HG03159 (cell line): Measurements from ENCODE around the gene DEFB115.
"Not testable (repeated sequence)": the region's sequence is repeated elsewhere in the genome, so short reads cannot be mapped to it uniquely, and the experiment has no call there.

Experiments
- ATAC-seq: cut with Tn5 transposase; IDR thresholded peaks from one replicate; pipeline ENCODE4 v1.9.1; 2021; ENCODE audit warnings: mild to moderate bottlenecking, moderate library complexity; ENCODE audit not compliant: unreplicated experiment

The DEFB115 gene, protein sequence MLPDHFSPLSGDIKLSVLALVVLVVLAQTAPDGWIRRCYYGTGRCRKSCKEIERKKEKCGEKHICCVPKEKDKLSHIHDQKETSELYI

DNA sequence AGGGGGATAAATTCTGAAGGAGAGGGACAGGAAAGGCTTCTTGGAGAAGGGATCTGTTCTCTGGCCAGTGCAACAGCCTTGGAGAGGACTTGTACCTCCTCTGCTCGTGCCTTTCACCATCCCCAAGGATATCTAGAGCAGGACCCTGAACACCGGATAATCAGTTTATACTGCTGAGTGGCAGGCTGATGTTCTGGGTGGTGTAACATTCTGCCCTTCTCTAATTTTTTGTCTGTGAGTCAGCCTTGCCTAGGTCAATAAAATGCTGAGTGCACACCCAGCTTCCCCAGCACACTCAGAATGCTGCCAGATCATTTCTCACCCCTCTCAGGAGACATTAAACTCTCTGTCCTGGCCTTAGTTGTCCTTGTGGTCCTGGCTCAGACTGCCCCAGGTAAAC is at the start of gene DEFB115:
TSS of gene DEFB115 (plus strand) at position 301 of the 400 bp plus-strand sequence. CDS start at position 301, 0 bp downstream.
- ATAC-seq: no peak

DNA sequence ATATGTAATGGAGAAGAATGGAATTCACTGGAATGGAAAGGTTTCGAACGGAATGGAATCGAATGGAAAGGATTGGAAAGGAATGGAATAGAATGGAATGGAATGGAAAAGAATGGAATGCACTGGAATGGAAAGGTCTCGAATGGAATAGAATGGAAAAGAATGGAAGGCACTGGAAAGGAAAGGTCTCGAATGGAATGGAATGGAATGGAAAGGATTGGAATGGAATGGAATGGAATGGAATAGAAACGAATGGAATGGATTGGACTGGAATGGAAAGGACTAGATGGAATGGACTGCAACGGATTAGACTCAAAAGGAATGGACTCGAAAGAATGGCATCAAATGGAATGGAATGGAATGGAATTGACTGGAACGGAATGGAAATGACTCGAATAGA is 20.5 kb upstream of the DEFB115 start:
- ATAC-seq: no peak

DNA sequence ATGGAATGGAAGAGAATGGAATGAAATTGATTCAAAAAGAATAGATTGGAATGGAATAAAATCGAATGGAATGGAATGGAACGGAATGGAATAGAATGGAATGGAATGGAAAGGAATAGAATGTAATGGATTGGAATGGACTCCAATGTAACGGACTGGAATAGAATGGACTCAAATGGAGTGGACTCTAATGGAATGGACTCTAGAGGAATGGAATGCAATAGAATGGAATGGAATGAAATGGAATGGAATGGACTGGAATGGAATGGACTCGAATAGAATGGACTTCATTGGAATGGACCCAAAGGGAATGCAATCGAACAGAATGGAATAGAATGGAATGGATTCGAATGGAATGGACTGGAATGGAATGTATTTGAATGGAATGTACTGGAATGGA is 19.7 kb upstream of the DEFB115 start:
- no peak for ATAC-seq

DNA sequence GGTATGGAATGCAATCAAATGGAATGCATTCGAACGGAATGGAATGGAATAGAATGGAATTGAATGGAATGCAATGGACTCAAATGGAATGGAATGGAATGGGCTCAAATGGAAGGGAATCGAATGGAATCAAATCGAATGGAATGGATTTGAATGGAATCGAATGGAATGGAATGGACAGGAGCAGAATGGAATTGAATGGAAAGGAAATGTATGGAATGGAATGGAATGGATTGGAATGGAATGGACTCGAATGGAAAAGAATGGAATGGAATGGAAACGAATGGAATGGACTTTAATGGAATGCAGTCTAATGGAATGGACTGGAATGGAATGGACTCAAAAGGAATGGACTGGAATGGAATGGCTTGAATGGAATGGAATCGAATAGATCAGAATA is 18.3 kb upstream of the DEFB115 start:
- no peak for ATAC-seq

DNA sequence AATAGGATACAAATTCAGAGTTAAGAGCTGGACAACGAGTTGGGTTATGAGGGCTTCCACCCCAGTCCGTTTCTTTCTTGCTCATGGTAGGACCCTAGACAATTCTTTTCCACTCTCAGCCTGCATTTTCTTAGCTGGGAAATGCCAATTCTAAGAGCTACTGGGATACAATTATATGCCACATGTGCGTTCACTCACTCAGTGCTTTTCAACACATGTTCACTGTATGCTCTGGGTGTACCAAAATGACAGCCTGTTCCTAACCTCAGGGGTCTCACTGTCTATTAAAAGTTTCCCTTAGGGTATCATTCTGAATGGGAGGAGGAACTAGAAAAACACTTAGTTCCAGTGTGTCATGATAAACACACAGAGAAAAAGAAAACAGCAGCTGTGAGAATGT is 505 bp upstream of the DEFB115 start:
- no peak for ATAC-seq

DNA sequence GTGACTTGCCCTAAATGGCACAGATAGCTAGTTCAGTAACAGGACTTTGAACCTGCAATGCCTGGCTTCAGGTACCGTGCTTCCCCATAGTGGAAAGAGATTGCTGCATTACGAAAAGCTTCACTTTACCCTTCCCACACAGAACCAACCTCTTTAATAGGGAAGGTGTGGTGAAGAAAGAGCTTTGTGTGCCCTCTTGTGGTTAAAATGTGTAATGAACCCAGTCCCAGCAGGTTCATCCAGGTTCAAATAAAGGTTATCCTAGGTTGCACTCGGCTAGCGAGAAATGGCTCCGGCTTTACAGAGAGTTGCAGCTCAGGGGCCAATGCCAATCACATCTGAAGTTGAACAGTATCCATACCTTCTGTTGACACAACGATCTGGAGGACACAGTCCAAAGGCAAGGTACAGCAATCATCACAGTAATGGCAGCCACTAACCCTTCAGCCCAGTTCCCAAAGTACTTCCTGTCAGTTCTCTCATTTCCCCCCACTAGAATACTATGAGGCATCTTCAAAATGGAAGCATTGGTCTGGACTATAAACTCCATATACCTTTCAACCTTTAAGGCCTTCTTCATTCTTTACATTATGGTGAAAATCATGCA is 3.0 kb downstream of the DEFB115 start:
- no peak for ATAC-seq

- no peak for ATAC-seq
These were observed 17.0 kb downstream of the DEFB115 start for GRCh38 chr20:31274441-31274840.

DNA sequence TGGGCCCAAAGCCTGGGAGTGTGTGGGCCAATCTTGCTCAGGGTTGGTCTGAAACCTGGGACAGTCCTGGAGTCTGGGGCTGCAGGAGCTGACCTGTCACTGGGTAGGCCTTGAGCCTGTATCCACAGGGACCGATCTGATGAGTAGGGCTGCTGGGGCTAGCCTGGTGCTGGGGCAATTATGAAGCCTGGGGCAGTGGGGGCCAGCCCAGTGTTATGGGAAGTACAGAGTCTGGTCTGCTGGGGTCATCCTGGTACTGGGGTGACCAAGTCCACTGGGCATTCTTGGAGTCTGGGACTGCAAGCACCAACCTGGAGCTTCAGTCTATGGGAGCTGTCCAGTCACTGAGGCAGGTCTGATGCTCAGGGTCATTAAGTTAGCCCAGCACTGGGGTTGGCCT is 20.7 kb downstream of the DEFB115 start:
- no peak for ATAC-seq

DNA sequence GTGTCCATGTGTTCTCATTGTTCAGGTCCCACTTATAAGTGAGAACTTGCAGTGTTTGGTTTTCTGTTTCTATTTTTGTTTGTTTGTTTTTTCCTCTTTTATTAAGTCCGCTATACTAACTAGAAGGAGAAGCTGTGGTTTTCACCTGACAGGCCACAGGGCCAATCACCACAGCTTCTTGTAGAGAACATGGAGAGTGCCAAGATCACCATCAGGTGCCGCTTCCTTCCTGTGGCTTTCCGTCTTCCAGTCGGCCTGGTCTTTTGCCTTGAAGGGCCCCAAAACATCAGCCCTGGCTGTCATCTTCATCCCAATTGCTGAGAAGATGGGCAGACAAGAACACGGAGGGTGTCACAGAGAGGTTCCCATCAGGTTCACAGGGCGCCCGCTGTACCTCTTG is 27.5 kb downstream of the DEFB115 start:
- ATAC-seq: not testable (repeated sequence)

GRCh38 chr20:31308535-31309162 is 51.2 kb downstream of the DEFB115 start, which contains the start of gene DEFB116:
TSS of gene DEFB116 (minus strand) at chr20:31308585. CDS start at chr20:31308585, 0 bp downstream.
- ATAC-seq: no peak
